GM20000 (cell line): ENCODE results near the gene NSD1.

Source experiments
- DNase-seq: peaks from one replicate; pipeline ENCODE4 v3.0.0; 2012; ENCODE audit warnings: low spot score
- TF ChIP-seq, protein P1 (sequence below): IDR thresholded peaks from 2 replicates; pipeline ENCODE4 v1.5.1; 2012; ENCODE audit warnings: mild to moderate bottlenecking, control low read depth; ENCODE audit errors: extremely low read depth, missing control alignments

The NSD1 gene

DNA sequence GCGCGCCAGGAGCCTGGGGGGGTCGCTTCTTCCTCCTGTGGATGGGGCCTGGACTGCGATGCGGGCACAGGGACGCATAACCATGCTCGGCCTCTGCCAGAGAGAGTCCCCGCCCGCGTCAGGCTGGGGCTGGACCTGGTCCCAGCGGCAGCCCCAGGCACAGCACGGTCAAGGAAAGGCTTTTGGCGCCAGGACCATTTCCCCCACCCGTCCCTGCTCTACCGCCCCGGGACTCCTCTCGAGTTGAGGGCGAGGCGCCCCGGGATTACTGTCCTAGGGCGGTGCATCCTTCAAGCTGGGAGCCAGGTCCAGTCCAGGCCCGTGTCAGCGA, 177.8 kb downstream of the NSD1 start:
- TF ChIP-seq, protein P1, sequence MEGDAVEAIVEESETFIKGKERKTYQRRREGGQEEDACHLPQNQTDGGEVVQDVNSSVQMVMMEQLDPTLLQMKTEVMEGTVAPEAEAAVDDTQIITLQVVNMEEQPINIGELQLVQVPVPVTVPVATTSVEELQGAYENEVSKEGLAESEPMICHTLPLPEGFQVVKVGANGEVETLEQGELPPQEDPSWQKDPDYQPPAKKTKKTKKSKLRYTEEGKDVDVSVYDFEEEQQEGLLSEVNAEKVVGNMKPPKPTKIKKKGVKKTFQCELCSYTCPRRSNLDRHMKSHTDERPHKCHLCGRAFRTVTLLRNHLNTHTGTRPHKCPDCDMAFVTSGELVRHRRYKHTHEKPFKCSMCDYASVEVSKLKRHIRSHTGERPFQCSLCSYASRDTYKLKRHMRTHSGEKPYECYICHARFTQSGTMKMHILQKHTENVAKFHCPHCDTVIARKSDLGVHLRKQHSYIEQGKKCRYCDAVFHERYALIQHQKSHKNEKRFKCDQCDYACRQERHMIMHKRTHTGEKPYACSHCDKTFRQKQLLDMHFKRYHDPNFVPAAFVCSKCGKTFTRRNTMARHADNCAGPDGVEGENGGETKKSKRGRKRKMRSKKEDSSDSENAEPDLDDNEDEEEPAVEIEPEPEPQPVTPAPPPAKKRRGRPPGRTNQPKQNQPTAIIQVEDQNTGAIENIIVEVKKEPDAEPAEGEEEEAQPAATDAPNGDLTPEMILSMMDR: no peak
- DNase-seq: no peak

DNA sequence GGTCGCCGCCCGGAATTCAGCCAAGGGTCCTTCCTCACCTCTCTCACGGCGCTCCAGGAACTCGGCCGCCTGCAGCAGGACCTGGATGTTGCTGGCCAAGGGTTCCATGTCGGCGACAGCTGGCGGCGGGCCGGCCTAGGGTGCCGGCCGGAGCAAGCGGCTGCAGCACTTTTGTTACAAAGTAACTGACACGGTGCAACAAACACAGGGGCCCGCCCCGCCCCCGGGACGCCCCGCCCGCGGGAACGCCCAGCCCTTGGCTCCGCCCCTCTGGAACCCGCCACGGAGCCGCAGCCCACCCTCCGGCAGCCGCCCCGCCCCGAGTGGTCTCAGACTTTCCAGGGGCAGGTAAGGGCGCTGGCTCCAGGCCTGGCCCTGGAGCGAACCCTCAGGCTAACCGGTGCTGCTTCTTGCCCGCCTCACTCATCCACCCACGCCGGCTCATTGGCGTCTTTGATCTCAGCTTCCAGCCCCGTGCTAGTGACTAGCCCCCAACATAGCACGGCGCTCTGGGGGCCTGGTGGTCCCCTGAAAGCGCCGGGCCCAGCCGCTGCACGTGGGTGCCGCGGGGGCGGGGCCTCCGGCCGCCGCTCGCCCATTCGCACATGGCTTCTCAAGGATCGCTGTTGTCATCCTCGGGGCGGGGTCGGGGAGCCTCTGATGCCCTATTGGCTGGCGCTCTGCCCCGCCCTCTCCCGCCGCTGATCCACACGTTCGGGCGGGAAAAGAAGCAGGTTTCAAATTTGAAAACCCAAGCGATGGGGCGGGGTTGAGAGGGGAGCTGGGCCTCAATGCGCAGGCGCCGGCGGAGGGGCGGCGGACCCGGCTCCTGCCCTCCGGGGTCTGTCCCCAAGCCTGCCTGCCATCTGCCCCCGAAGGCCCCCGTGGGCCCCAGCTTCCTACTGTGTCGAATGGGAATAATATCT, 178.4 kb downstream of the NSD1 start, which contains the start of gene MXD3:
Gene MXD3 (minus strand): TSS at position 176 of the 926 bp plus-strand sequence. CDS start 68 bp downstream, at position 108.
- TF ChIP-seq, protein P1: no peak
- peak; percentile 97 for DNase-seq

DNA sequence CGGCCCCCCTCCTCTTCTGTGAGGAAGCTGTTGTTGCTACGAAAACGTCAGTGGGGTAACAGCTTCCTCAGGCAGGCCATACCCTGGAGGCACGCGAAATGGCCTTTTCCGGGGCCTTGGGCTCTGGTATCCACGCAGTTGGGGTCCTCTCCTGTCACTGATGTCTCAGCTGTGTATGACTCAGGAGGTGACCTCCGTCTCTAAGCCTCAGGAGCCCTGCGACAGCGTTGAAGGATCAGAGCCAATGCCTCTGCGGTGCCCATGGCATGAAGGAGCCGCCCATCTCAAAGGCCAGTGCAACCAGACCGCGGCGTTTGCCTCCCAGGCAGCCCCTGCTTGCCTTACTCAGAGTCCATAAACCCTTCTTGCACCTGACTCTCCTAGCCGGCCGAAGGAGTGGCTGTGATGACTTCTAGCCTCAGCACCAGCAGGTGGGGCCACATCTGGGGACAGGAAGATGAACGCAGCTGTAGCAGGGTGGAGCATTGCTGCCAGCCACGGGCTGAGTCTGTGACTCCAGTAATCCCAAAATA, 179.1 kb downstream of the NSD1 start:
- TF ChIP-seq, protein P1: peak; percentile 23

DNA sequence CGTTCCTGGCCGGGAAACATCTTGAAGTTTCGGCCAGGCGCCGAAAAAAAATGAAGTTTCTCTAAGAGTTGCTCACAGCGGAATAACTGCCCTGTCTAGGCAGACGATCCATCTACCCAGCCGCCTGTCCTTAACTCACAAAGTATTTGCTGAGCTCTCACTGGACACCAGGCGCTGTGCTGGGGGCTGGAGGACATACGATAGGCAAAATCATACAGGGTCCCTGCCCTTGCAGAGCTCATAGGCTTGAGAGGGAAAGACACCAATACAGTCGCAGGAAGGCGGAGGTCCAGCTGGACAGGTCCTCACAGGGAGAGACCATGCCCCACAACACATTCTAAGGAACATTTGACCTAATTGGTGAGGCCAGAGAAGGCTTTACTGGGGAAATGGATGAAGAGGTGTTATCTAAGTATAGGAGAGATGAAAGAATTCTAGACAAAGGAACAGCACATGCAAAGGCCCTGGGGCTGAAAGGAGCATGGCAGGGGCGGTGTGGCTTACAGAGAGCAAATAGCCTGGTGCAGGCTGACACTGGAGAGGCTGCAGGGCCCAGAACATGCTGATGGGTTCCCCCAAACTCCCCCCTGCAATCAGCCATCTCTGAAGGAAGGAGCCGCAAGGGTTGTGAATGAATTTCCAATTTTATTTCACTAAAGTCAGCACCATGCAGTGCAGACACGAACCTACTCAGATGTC, 180.1 kb downstream of the NSD1 start:
- TF ChIP-seq, protein P1: no peak
- no peak for DNase-seq

More for the DNA sequence above, 179.1 kb downstream of the NSD1 start:
- DNase-seq: no peak

DNA sequence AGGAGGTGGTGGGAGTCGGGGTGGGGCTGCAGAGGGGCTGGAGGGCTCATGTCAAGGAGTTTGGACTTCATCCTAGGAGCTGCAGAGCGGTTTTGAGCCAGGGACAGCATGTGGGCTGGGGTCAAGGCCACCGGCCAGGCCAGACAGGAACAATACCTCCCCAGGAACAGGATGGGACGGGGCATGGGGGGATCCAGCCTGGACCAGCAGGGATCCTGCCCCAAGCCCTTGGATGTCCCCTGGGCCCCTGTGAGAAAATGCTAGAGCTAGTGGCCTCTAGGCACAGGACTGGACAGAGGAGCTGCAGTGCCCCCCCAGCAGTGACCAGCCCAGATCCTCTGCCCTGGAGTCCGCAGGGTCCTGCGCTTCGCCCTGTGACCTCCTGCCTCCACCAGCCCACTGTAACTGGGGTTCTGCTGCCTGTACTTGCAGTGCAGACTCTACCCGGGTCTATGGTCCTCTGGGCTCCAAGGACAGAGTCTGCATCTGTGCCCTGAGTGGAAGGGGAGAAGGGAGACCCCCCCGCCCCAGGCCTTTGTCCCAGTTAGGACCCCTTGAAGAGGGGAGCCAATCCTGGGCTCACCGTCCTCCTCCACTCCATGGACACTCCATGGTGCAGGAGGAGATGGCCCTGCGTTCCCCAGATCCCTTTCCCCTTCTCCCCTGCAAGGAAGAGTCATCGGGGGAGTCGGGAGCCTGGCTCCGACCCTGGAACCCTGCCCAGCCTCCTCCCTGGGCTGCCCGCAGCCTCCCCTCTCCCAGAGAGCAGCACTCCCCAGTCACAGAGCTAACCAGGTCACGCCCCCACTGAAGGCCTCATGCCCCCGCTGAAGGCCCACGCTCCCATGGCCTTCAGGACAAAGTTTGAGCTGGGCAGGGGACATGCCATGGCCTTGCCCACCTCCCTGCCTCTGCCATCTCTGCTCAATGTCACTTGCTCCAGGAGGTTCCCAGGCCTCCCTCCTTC, 181.1 kb downstream of the NSD1 start:
- TF ChIP-seq, protein P1: no peak
- no peak for DNase-seq

DNA sequence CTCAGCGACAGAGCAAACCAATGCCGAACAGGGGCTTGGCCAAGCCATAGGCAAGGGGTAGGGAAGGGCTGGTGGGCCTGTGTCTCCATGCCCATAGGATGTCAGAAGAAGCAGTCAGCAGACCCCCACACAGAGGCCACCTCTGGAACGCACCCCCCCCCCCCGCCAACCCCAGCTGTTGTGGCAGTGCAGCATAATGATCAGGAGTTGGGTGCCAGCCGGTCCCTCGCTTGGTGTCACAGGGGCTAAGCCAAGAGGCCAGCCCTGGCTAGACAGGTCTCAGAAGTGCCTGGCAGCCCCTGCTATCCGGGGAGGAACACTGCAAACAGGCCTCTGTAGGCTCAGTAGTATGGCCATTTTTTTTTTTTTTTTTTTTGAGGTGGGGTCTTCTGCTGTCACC, 181.8 kb downstream of the NSD1 start:
- TF ChIP-seq, protein P1: no peak
- DNase-seq: no peak
